DMS53 treated with DMSO at 0.1 percent for 48 hours (cell line): ENCODE results near the gene ZSCAN20.

Source experiments
- DNase-seq: peaks from one replicate; lab custom pipeline; 2025; ENCODE audit not compliant: unreplicated experiment; lab: John Stamatoyannopoulos, UW

ZSCAN20 gene

GRCh38 chr1:33443080-33443704 lies 29.3 kb upstream of the ZSCAN20 start:
- no peak for DNase-seq

- DNase-seq: no peak
These were observed 28.7 kb upstream of the ZSCAN20 start for GRCh38 chr1:33443705-33444180.

DNA sequence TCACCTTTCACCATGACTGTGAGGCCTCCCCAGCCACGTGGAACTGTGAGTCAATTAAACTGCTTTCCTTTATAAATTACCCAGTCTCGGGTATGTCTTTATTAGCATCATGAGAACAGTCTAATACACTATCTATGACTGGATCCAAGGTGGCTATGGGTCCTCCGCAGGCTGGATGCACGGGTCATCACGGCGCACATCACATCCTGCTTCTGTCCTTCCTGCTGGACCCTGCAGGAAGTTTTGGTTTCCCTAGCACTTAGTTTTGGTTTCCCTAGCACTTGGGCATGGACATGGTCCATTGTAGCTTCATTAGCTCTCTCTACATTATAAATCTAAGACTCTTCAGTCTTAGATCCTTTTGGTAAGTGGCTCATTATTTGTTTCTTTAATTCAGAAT lies 27.3 kb upstream of the ZSCAN20 start:
- DNase-seq: no peak

DNA sequence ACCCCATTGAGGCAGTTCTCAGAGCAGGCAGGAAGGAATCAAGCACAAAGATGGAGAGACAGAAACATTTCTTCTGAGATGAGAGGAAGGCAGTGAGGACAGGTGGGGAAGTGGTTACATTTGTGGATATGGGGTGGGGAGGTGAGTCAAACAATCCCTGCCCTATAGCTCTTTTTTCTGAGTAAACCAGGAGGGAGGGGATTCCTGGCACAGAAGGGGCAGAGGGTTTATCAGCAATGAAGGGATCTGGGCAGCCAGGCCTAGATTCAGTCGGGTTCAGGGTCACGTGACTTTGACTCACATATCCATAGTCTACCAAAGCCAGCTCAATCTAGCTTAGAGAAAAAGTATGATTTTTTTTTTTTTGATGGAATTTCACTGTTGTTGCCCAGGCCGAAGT lies 25.9 kb upstream of the ZSCAN20 start:
- DNase-seq: no peak

DNA sequence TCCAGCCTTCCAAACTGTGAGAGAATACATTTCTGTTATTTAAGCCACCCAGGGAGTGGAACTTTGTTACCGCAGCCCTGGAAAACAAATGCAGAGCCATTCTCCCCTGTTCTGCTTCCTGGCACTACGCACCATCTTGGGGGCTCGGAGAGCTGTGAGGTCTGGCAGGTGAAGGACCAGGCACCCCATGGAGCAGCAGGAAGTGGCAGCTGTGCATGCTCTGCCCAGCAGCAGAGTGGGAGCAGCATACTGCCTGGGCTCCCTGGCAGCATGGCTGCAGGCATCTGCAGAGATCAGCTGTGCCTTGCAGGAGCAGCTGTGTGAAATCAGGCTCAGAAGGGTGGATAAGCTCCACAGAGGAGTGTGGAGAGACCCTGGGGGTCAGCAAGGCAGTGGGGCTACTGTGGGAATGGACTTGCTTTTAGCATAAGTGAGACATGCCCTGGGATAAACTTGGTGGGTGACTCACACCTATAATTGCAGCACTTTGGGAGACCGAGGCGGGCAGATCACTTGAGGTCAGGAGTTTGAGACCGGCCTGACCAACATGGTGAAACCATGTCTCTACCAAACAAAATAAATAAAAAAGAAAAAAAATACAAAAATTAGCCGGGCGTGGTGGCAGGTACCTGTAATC lies 17.7 kb upstream of the ZSCAN20 start:
- no peak for DNase-seq

- peak; percentile 78 for DNase-seq
These were observed 16.6 kb upstream of the ZSCAN20 start for GRCh38 chr1:33455539-33456501.

DNA sequence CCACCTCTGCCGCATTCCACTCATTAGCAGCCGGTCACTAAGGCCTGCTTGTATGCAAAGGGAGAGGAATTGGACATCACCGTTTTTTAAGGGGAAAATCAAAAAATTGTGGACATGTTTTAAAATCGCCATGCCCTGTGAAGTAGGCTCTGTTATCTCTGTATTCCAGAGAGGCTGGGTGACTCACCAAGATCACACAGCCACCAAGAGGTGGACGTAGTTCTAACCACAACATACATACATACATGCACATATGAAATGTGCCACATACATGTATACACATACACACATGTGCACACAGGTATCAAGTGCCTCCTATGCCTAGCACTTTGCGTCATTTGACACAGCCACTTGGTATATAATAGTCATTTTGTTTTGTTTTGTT lies 16.0 kb upstream of the ZSCAN20 start:
- DNase-seq: no peak

- DNase-seq: no peak
These were observed 12.8 kb upstream of the ZSCAN20 start for GRCh38 chr1:33459691-33460090.

GRCh38 chr1:33460144-33460543 lies 12.3 kb upstream of the ZSCAN20 start:
- peak; percentile 54 for DNase-seq

DNA sequence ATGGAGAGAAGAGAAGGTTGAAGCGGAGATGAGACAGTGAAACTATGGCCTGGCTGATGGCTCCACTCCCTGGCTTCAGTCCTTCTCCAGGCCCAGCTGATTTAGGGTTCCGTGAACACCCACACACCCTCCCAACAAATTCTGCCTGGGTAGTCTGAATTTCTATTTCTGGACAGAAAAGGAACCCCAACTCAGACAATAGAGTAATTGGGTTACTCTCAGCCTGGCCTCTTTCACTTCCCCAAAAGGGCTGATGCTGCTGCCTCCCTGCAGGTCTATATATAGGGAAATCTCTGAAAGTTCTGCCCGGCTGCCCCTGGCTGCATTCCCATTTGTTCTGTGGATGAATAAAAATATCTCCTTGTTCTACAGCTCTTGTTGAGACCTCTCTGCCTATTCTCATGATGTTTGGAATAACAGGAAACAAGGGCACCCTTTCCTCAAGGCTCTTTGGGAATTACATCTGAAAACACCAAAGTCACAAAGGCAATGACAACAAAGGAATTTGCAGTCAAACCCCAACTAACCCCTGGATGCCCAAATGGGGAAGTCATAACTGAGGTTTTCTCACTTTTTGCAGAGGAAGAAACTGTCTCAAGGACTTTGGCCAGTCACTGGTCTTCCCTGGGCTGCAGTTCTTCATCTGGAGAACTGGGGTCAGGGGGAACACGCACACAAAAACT lies 11.4 kb upstream of the ZSCAN20 start:
- DNase-seq: no peak

DNA sequence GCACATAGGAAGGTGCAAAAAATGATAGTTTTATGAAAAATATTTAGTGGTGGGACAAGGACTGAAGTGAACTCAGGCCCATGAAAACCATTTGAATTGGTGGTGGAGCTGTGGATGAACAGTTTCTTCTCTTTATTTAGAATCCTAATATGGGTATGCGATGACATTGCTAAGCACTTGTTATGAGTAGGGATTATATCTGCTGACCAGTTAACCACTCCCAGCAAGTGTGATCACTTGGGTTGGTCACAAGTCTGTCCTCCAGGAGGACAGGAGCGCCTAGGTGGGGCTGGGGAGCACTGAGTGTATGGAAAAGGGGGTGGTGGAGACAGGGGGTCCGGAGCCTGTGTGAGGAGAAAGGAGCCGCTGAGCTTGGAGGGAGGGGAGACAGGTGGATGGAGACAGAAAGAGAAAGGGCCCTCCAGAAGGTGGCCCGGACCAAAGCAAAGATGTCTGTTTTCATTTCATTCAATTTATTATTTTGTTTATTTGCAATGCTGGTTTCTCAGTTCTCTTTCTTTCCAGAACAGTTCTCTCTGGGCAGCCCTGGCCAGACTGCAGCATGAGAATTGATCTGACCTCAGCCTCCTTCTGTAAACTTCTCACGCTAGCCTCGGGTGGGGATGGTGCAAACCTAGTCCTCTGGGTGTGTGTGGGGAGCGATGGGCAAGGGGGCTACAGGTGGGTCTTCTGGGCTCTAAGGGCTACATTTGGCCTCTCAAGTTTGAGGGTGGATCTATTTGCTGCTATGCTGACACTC lies 9.9 kb upstream of the ZSCAN20 start:
- DNase-seq: no peak

DNA sequence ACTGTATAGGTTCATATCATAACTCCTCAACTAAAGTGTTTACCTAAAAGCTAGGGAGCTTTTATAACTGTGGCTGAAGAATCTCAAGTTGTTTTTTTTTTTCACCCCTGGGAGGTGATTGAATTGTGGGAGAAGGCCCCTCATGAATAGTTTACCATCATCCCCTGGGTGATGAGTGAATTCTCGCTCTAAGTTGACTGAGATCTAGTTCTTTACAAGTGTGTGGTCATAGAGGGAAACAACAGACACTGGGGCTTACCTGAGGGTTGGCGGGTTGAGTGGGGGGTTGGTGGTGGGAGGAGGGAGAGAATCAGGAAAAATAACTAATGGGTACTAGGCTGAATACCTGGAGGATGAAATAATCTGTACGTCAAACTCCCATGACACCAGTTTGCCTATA lies 7.9 kb upstream of the ZSCAN20 start:
- DNase-seq: no peak

GRCh38 chr1:33465316-33465715 lies 7.1 kb upstream of the ZSCAN20 start:
- no peak for DNase-seq

DNA sequence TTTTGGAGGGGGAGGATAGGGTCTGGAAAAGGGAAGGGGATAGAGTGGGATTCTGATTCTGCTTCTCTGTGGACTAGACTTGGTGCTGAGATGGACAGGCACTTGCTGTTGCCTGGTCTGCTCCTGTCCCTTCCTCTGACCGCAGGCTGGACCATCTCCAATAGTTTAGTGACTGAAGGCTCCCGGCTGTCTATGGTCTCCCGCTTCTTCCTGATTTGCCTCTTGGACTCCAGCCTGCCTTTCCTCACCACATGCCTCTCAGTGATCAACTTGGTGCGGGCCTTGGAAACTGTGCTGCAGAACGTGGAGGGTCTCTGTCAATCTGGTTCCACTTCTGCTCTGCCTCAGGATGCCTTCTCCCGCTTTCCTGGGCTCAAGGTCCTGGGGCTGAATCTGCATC lies 6.3 kb upstream of the ZSCAN20 start:
- DNase-seq: no peak

- no peak for DNase-seq
These were observed 4.4 kb upstream of the ZSCAN20 start for GRCh38 chr1:33468011-33468410.

DNA sequence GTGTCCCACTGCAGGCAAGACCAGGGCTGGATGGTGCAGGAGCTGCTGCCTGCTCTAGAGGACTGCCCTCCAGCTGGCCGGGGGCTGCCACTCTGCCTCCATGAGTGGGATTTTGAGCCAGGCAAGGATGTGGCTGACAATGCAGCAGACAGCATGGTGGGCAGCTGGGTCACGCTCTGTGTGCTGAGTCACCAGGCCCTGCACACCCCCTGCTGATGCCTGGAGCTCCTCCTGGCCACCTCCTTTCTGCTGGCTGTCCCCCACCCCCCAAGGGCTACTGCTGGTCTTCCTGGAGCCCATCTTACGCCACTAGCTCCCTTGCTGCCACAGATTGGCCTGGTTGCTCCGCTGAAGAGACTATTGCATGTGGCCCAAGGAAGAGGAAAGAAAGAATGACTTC lies 3.9 kb upstream of the ZSCAN20 start:
- no peak for DNase-seq

DNA sequence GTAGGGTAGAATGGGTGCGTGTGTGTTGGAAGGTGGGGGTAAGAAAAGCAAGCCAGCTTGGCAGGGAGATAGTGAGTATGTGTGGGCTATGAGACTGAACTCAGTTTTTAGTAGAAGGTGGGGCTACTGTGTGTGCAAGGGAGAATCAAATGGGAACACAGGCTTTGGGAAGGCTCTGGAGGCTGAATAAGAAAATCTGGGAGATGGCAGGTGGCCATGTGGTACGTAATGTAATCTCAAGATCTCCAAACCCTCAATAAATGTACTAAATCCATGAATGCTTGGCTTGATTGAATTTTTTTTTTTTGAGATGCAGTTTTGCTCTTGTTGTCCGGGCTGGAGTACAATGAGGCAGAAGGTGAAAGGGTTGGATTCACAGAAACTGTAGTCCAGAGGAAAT lies 3.5 kb upstream of the ZSCAN20 start:
- DNase-seq: no peak

DNA sequence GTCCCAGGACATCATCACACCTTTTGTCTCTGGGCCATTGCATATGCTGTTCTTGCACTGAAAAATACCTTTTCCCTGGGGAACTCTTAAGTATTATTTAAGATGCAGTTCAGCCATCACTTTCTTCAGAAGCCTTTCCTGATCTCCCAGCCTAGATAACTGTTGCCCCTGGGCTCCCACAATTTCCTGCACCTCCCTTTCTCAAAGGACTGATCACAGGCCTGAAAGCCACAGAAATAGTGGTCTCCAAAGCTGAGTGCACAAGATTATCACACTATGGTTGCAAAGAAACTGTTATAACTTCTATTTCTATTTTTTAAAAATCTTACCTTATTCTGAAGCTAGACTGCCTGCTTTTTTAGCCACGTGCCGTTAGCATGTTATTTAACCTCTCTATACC lies 2.8 kb upstream of the ZSCAN20 start:
- DNase-seq: no peak

GRCh38 chr1:33470495-33471012 lies 1.9 kb upstream of the ZSCAN20 start:
- DNase-seq: peak; percentile 92

DNA sequence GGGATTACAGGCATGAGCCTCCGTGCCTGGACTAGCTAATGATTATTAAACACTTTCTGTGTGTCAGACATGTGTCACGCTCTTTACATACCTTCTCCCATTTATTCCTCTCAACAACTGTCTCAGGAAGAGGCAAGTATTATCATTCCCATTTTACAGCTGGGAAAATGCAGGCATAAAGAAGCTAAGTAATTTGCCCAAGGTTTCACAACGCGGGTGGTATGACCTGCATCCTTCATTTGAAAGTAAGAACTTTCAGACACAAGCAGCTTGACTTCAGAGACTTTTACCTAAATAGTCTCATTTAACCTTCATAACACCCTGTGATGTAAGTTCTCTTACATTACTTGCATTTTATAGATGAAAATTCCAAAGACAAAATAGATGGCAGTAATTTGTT lies 1.0 kb upstream of the ZSCAN20 start:
- no peak for DNase-seq
